Ramos (cell line): ENCODE data around the gene CHCHD2.
"Not testable (repeated sequence)": the region's sequence is repeated elsewhere in the genome, so short reads cannot be mapped to it uniquely, and the experiment has no call there.

Source experiments
- in situ Hi-C: fragments of 300-500 bp; cut with MboI; formaldehyde crosslinking; loops from one replicate; pipeline ENCODE4 v1.14.3; 2022; ENCODE audit warnings: low sequenced_read_pairs; ENCODE audit not compliant: unreplicated experiment

CHCHD2 gene, protein sequence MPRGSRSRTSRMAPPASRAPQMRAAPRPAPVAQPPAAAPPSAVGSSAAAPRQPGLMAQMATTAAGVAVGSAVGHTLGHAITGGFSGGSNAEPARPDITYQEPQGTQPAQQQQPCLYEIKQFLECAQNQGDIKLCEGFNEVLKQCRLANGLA

DNA sequence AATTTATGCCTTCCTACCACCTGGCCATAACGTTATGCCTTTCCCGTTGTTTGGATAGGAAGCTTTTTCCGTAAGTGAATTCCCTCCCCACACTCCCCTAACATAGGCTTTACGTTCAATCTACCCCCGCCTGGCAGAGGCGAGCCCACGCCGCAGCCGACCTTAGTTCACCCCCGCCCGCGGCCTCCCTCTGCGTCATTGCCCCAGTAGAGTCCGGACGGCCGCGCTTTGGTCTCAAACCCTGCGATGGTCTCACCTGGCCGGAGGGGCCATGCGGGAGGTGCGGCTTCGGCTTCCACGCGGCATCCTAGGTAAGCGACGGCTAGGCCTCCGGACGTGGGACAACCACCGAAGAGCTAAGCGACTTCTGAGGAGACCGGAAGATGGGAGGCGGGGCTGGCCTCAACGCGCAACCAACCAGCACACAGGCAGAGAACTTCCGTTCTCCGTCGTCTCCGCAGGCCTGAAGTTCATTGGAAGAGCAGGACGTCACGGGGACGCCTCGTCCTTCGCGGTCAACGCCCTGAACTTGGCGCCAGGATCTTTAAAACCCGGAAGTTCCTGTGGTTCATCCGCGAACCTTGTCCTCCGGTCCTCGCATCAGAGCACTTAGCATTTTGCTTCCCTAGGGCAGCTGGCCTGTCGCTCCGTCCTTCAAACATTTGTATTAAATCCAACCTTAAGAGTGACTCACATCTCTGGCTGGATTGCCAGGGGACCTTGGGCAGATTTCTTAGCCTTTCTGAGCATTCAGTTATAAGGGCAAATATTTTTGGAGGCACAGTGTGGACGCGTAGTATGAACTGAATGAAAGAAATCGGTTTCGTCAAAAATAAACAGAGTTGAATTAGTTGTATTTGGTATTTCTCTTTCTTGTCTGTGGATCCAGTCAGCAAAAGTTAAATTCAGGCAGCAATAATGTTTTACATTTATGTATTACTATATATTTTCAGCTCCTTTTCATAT is at the start of gene CHCHD2:
CHCHD2 (minus strand) TSS at position 369 of the 966 bp plus-strand sequence; CDS start at position 306, 63 bp downstream.
- in situ Hi-C loops, result no loop called here

DNA sequence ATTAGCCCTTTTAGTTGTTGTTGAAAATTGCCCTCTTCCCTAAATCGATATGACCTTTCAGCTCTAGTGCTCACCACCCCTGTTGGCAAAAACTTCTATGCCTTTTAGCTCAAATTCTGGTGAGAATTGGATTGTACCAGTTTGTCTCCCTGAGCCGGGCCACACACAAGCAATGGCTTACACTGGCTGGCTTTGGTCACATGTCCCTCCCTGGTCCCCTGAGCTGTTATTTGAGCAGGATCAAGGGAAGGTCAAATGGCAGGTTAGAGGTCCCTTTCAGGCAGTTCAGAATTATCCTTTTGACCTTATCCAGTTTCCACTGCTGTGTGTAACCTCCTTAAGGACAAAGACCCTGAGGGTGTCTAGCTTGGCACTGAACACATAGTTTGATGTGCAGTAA is 24.8 kb upstream of the CHCHD2 start:
- in situ Hi-C loops, result not testable (repeated sequence)

DNA sequence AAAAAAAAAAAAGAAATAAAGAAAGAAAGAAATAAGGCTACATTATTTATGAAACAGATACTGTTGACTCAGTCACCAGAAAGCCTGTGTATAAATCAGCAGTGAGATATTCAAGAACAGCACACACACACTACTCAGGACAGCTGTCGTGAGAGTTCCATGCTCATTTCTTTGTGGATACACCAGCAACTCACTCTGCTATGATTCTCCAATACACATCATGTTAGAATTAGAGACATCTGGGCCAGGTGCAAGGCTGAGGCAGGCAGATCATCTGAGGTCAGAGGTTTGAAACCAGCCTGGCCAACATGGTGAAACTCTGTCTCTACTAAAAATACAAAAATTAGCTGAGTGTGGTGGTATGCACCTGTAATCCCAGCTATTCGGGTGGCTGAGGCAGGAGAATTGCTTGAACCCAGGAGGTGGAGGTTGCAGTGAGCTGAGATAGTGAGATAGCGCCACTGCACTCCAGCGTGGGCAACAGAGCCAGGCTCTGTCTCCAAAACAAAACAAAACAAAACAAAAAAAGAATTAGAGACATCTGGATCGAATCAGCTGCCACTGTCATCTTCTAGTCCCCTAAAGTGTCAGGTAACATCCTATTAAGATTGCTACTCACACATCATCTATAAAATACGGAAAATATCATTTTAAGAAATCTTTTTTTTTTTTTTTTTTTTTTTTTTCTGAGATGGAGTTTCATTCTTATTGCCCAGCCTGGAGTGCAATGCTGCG is 21.1 kb upstream of the CHCHD2 start:
- in situ Hi-C loops, result no loop called here

DNA sequence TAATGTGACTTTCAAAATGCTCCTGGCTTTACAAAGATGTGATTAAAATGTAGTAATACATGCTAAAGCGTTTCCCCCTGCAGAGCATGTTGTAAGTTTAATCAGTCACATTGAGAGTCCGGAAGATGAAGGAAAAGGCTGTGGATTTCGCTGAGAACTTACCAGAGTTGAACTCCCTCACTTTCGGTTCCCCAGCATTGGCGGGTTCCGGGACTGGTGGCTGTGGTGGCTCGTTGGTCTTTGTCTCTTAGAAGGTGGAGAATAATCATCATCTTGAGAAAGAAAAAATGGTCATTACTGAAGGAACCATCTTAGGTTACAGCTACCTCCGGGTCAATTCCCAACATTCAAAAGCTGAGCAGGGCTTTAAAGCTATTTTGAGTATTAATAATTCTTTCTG is 19.6 kb upstream of the CHCHD2 start:
- in situ Hi-C loops, result no loop called here

DNA sequence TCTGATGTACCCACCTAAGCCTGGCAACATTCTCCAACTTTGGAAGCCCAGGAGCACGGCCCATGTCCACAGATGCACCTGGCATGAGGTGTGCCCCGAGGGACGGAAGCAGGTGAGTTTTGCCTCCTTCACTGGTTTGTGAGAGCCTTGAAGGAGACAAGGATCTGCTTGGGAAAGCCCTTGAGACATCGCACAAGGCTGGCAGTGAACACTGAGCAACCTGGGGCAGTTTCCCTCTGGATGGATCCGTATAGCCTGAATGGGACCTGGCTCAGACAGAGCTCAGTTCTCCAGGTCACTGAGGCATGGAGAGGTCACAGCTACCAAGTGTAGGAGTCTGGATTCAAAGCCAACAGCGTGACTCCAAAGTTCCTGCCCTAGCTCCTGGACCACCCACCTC is 18.7 kb upstream of the CHCHD2 start:
- in situ Hi-C loops, result no loop called here

DNA sequence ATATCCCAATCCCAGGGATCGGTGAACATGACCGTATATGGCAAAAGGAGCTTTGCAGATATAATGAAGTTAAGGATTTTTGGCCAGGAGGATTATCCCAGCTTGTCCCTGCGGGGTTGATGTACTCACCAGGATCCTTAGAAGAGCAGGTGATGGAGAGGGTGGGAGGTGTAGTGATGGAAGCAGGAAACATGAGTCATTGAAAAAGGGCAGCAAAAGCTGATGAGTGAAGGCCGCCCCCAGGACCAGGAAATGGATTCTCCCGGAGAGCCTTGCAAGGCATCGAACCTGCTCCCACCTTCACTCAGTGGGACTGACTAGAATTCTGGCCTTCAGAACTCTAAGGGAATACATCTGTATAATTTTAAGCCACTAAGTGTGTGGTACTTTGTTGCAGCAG is 15.2 kb upstream of the CHCHD2 start:
- in situ Hi-C loops, result no loop called here

DNA sequence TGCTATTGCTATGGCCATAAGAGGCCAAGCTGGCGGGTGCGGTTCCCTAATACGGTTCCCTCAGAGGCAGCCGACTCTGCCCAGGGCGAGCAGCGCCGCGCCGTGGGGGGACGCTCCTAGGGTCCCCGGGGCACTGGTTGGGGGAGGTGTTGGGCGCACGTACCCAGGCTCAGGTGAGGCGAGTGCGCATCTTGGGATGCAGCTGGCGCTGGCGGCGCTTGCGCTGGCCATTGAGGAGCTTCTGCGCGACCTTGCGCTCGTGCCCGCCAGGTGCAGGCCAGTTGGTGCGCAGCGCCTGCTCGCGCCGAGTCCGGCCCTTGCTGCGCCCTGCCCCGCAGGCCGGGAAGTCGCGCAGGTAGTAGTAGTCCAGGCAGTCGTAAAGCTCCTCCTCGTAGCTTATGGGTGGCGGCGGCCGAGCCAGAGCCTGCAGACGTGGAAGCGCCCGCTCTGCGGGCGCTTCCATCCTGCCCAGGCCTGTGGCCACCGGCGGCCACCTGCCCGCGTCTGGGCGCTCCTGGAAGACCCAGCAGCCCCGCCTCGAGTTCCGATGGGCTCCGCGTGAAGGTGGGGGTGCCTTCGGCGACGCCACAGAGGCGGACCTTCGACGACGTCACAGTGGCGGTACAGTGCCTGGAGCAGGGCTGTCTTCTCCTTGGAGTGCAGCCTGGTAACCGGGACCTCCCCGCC is 9.7 kb upstream of the CHCHD2 start, which contains the start of gene NUPR2:
NUPR2 (minus strand) TSS at position 566 of the 687 bp plus-strand sequence; CDS start at position 463, 103 bp downstream.
- in situ Hi-C loops, result no loop called here

DNA sequence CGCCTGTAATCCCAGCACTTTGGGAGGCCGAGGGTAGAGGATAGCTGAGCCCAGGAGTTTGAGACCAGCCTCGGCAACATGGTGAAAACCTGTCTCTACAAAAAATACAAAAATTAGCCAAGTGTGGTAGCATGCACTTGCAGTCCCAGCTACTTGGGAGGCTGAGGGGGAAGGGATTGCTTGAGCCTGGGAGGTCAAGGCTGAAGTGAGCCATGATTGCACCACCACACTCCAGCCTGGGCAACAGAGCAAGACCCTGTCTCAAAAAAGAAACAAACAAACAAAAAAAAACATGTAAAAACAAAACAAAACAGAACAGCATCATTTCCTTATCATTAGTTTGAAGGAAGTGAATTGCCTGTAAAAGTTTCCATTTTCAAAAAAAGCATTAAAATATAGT is 6.0 kb upstream of the CHCHD2 start:
- in situ Hi-C loops, result not testable (repeated sequence)

DNA sequence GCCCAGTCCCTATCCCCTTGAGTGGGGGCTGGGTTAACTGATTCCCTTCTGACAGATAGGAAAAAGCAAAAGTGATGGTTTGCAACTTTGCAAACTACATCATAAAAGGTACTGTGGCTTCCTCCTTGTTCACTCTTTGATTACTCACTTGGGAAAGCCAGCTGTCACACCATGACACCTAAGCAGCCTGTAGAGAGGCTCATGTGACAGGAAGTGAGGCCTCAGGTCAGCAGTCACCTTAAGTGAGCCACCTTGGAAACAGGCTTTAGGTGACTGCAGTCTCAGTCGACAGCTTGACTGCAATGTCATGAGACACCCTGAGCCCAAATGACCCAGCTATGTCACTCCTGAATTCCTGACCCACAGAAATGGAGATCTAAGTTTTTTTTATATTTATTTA is 4.3 kb upstream of the CHCHD2 start:
- in situ Hi-C loops, result no loop called here

DNA sequence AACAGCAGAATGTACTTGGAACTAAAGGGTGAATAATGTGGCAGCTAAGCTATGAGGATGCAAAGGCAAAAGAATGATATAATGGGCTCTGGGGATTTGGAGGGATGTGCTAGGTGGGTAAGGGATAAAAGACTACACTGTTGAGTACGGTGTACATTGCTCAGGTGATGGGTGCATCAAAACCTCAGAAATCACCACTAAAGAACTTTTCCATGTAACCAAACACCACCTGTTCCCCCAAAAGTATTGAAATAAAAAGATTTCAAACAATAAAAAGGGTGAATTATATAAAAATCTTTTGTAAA is 1.6 kb upstream of the CHCHD2 start:
- in situ Hi-C loops, result no loop called here

DNA sequence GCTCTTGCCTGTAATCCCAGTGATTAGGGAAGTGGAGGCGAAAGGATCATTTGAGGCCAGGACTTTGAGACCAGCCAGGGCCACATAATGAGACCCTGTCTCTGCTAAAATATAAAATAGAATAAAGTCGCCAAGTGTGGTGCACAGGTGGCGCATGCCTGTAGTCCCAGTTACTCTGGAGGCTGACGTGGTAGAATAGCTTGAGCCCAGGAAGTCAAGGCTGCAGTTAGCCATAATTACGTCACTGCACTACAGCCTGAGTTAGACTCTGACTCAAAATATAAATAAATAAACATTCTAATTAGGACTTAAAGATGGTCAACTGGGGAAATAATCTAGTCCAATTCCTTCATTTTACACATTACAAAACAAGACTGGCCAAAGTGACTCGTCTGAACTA is 768 bp downstream of the CHCHD2 start:
- in situ Hi-C loops, result no loop called here

DNA sequence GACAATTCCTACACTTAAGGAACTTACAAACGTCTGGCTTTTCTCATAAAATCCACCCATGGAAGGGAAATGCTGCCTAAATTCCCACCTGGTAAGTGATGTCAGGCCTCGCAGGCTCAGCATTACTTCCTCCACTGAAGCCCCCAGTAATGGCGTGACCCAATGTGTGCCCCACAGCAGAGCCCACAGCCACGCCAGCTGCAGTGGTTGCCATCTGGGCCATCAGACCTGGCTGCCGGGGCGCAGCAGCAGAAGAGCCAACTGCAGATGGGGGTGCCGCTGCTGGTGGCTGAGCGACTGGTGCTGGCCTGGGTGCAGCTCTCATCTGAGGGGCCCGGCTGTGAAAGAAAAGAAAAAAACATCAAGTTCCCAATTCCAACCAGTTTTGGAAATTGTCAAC is 2.1 kb downstream of the CHCHD2 start:
- in situ Hi-C loops, result not testable (repeated sequence)

DNA sequence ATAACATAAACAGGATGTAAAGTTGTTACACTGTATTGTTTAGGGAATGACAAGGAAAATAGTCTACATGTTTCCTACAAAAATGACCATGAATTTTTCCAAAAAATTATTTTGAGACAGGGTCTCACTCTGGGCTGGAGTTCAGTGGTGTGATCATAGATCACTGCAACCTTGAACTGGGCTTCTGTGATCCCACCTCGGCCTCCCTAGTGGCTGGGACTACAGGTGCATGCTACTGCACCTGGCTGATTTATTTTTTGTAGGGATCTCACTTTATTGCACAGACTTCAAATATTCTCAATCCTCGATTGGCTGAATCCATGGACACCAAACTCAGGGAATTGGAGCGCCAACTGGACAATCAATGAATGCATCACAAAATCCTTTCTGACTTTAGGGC is 6.6 kb downstream of the CHCHD2 start:
- in situ Hi-C loops, result no loop called here

DNA sequence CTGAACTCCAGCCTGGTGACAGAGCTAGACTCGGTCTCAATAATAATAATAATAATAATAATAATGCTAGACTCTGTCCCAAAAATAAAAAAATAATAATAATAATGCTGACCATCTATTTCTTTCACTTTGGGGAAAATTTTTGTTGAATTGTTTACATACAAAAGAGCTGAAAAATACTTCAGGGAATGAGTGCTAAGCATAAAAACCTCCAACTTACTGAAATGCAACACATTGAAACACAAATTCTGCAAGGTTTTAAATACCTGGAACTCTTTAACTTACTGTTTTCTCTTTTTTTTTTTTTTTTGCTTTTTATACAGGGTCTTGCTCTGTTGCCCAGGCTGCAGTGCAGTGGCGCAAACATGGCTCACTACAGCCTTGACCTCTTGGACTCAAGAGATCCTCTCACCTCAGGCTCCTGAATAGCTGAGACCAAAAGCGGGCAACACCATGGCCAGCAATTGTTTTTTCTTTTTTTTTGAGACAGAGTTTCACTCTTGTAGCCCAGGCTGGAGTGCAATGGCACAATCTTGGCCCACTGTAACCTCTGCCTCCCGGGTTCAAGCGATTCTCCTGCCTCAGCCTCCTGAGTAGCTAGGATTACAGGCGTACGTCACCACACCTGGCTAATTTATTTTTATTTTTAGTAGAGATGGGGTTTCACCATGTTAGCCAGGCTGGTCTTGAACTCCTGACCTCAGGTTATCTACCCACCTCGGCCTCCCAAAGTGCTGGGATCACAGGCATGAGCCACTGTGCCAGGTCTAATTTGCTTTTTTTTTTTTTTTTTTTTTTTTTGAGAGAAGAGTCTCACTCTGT is 7.9 kb downstream of the CHCHD2 start:
- in situ Hi-C loops, result not testable (repeated sequence)

DNA sequence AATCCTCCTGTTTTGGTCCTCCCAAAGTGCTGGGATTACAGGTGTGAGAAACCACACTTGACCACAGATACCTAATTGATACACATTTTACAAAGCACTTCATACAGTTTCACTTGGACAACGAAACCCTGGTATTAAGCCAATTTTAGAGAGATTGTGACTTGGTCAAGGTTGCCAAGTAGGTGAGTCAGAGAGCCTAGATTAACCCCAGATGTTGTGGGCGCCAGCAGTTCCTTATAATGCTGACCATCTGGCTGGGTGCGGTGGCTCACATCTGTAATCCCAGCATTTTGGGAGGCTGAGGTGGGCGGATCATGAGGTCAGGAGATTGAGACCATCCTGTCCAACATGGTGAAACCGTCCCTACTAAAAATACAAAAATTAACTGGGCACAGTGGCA is 8.6 kb downstream of the CHCHD2 start:
- in situ Hi-C loops, result no loop called here

DNA sequence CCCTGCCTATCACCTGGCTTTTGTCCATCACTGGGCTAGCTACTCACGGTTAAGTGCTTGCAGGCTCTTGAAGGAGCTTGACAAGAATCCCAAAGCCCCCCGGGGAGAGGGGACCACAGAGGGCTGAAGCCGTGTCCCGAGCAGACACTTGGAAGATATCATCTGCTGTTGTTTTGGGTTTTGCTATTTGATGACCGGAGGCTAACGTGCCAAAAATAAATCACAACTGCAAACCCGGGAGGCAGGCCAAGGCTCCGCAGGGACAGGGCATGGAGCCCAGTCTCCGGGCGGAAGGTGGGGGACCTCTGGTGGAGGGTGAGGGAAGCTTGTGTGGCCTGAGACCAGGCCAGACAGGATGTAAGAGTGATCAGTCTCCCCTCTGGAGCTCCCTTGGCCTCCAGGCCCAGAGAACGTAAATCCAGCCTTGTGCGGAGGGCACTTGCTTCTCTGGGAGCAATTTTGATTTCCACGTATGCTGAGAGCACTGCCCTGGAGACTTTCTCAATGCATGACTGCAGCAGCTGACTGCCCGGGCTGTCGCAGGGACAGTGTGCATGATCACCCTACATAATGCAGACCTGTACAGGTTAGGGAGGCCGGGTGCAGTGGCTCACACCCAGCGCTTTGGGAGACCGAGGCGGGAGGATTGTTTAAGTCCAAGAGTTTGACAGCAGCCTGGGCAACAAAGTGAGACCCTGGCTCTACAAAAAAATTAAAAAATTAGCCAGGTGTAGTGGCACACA is 13.3 kb downstream of the CHCHD2 start, which contains the start of gene PHKG1:
PHKG1 (minus strand) TSS at position 164 of the 743 bp plus-strand sequence. CDS start 4,011 bp downstream, outside the sequence.
- in situ Hi-C loops, result no loop called here

DNA sequence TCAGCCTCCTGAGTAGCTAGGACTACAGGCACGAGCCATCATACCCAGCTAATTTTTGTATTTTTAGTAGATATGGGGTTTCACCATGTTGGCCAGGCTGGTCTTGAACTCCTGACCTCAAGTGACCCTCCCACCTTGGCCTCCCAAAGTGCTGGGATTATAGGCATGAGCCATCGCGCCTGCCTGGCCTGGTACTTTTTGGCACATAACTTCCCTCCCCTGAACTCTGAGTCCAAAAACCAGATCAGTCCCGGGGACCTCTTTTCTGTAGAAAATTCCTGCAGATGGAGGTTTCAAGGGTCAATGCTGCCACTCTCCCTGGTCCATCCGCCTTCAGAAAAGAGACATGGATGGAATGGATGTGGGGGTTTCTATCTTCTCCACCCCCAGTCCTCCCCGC is 13.9 kb downstream of the CHCHD2 start:
- in situ Hi-C loops, result not testable (repeated sequence)

DNA sequence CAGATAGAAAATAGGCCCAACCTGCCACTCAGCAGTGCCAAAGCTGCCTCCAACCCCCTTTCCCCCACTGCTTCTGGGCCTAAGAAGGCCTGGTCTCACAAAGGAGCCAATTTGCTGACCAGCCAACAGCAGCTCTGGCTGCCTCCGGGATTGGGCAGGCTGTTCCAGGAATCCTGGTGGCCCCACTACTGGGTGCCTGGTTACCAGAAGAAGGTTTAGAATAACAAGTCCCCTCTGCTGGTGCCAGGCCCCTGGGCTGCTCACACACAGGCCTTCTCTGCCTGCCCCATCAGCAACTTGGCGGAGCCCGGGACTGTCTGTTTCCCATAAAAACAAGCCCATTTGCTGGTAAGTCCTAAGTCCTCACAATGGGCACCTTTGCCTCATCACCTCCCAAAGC is 14.7 kb downstream of the CHCHD2 start:
- in situ Hi-C loops, result no loop called here

DNA sequence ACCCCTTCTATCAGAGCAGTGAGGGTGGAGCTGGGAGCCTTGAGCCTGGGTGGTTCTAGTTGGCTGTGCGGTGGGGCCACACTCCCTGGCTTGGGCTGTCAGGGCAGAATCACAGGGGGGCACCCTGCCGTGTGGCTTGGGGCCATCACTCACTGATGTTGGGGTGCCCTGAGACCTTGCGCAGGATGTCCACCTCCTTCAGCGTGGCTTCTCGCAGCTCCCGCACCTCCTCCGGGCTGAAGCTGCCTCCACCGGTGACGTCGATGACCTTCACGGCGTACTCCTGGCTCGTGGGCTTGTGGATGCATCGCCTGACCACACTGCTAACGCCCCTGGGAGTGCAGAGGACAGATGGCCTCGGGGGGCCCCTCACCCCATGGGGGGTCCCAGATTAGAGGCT is 18.8 kb downstream of the CHCHD2 start:
- in situ Hi-C loops, result no loop called here
